K562 (cell line): ENCODE results near the gene DAZAP1. TPM values are rescaled to one million over a fixed set of nuclear protein-coding genes. Genes with fewer than 3 reads are reported as not detected.

ENCODE experiments used
- ATAC-seq: fragments of 200-7000 bp; cut with Tn5 transposase; 3 replicates; pipeline ENCODE4 v1.9.1; 2020; ENCODE audit warnings: moderate library complexity
- BruUV-seq: library from RNA; stranded (reverse); fragments of 400-500 nt; replicated peaks from 2 replicates; lab custom pipeline; 2021; lab: Mats Ljungman, UMichigan
- CTCF ChIA-PET: fragments of 300-600 bp; formaldehyde crosslinking; extraction: SDS; loops from one replicate; lab custom pipeline; 2021; ENCODE audit warnings: low intra/inter-chr PET ratio; lab: Yijun Ruan, JAX
- POLR2A ChIA-PET: fragments of 300-600, 350-650 bp; sonication (Branson Sonifier 250); formaldehyde crosslinking; extraction: SDS; loops from one replicate; lab custom pipeline; 2021; ENCODE audit warnings: antibody characterized with exemption, inconsistent platforms; lab: Yijun Ruan, JAX
- DNase-seq, 4 experiments: peaks; one replicate each; pipeline versions ENCODE4 v3.0.0 to v3.0.0-alpha.2; 2011 to 2018; ENCODE audit warnings: low spot score in 3 of 4, mixed read lengths in 3 of 4; ENCODE audit errors: extremely low read depth in 1 of 4
- FAIRE-seq: peaks from 2 replicates; lab custom pipeline; 2011; peaks lifted over from hg19 to GRCh38; lab: Jason Lieb, UNC
- H2AFZ ChIP-seq: 2 replicates; pipeline ENCODE4 v1.6.0; 2011; ENCODE audit warnings: low read depth, low read length, control low read depth, inconsistent platforms
- H3K27ac ChIP-seq: fragments of 200-600 bp; 3 replicates; pipeline ENCODE4 v1.8.0; 2011; ENCODE audit warnings: low read depth, mild to moderate bottlenecking, control low read depth, inconsistent platforms, low read length, moderate library complexity, mixed read lengths; ENCODE audit errors: extremely low read depth
- H3K27me3 ChIP-seq, 2 experiments: fragments of 300-600 bp in 1 of 2; 2 replicates in 1 of 2; 3 replicates in 1 of 2; pipeline versions ENCODE4 v1.6.0 to v1.8.0; 2011; ENCODE audit warnings: inconsistent platforms in 2 of 2, low read length in 2 of 2, mild to moderate bottlenecking in 1 of 2, mixed read lengths in 1 of 2, moderate library complexity in 1 of 2; ENCODE audit not compliant: control insufficient read depth in 2 of 2, insufficient read depth in 2 of 2
- H3K36me3 ChIP-seq: fragments of 300-600 bp; 3 replicates; pipeline ENCODE4 v1.8.0; 2011; ENCODE audit warnings: mild to moderate bottlenecking, low read length, inconsistent platforms; ENCODE audit not compliant: control insufficient read depth, insufficient read depth
- H3K4me1 ChIP-seq, 2 experiments: fragments of 200-600 bp in 1 of 2; replicated peaks in 1 of 2; 2 replicates in 1 of 2; 3 replicates in 1 of 2; pipeline versions ENCODE4 v1.5.1 to v1.8.0; 2011; ENCODE audit warnings: inconsistent platforms in 2 of 2, low read length in 2 of 2, mild to moderate bottlenecking in 1 of 2, mixed read lengths in 1 of 2, moderate library complexity in 1 of 2; ENCODE audit not compliant: control insufficient read depth in 2 of 2, insufficient read depth in 2 of 2
- H3K4me2 ChIP-seq: 2 replicates; pipeline ENCODE4 v1.6.1; 2011; ENCODE audit warnings: low read length, control low read depth, inconsistent platforms, mixed read lengths; ENCODE audit not compliant: insufficient read depth
- H3K4me3 ChIP-seq: fragments of 200-600 bp; sonication (generic), shearing (Covaris generic); 2 replicates; pipeline ENCODE4 v1.5.1; 2016; ENCODE audit warnings: control low read depth, inconsistent platforms
- H3K79me2 ChIP-seq: fragments of 200-600 bp; 3 replicates; pipeline ENCODE4 v1.8.0; 2011; ENCODE audit warnings: low read length, inconsistent platforms; ENCODE audit not compliant: control insufficient read depth, insufficient read depth
- H3K9ac ChIP-seq, 2 experiments: 2 replicates each; pipeline versions ENCODE4 v1.6.0 to v1.6.1; 2011; ENCODE audit warnings: low read depth in 2 of 2, low read length in 2 of 2, control low read depth in 1 of 2, inconsistent platforms in 1 of 2, mild to moderate bottlenecking in 1 of 2, mixed read lengths in 1 of 2; ENCODE audit not compliant: insufficient read depth in 1 of 2
- H3K9me1 ChIP-seq: one replicate; pipeline ENCODE4 v1.6.0; 2011; ENCODE audit warnings: inconsistent platforms, mild to moderate bottlenecking, low read length, moderate library complexity; ENCODE audit not compliant: control insufficient read depth, insufficient read depth
- H3K9me3 ChIP-seq: replicated peaks from 2 replicates; pipeline ENCODE4 v1.5.1; 2011; ENCODE audit warnings: low read depth, low read length, inconsistent platforms; ENCODE audit not compliant: control insufficient read depth, insufficient read depth
- H4K20me1 ChIP-seq: replicated peaks from 2 replicates; pipeline ENCODE4 v1.6.1; 2011; ENCODE audit warnings: low read length, inconsistent platforms, mixed read lengths; ENCODE audit not compliant: control insufficient read depth, insufficient read depth
- ELF4 ChIP-seq: fragments of 450-650 bp; formaldehyde crosslinking; IDR thresholded peaks from 2 replicates; pipeline ENCODE4 v1.4.0; 2022; ENCODE audit warnings: missing genetic modification characterization
- ZNF444 ChIP-seq: fragments of 250-450 bp; sonication (Bioruptor Pico); IDR thresholded peaks from 2 replicates; pipeline ENCODE4 v1.4.0; 2020; ENCODE audit warnings: mild to moderate bottlenecking, moderate library complexity
- ZNF76 ChIP-seq: fragments of 250-450 bp; sonication (Bioruptor Pico); IDR thresholded peaks from 2 replicates; pipeline ENCODE4 v1.4.0; 2020; ENCODE audit warnings: mild to moderate bottlenecking, moderate library complexity, borderline replicate concordance
- ZNF780A ChIP-seq: fragments of 250-450 bp; sonication (Bioruptor Pico); IDR thresholded peaks from 2 replicates; pipeline ENCODE4 v1.5.0; 2021; ENCODE audit warnings: mild to moderate bottlenecking
- WGBS: fragments of 100-300 bp; shearing (Covaris generic); methylation state at CpG from one replicate; pipeline ENCODE4 v1.1.6; 2016; ENCODE audit warnings: low coverage, mixed read lengths; ENCODE audit not compliant: insufficient coverage; ENCODE audit errors: missing lambda C conversion rate; 5-methylcytosine and 5-hydroxymethylcytosine counted together
- in situ Hi-C: fragments of 300-500 bp; cut with MboI; formaldehyde crosslinking; loops from 4 replicates; pipeline ENCODE4 v1.15.0; 2018; ENCODE audit warnings: inconsistent platforms, mixed read lengths
- intact Hi-C: fragments of 100-400 bp; cut with micrococcal nuclease; formaldehyde crosslinking; loops from 2 replicates; pipeline ENCODE4 v1.14.2; 2022
- polyA plus RNA-seq, 8 experiments: library from polyadenylated mRNA; depleted of rRNA in 4 of 8; stranded (reverse) in 5 of 8; unstranded in 3 of 8; fragments of >200 nt; fragmentation: Nextera tagmentation in 2 of 8; fragmentation: Illumina TruSeq in 1 of 8; extraction: Ambion mirVana in 2 of 8; extraction: Trizol in 1 of 8; gene quantifications; 2 replicates each; pipeline versions ENCODE4 v1.2.1 to v1.2.3, GENCODE V29; 2011 to 2014; ENCODE audit warnings: inconsistent platforms in 1 of 8, missing spikeins in 1 of 8
- total RNA-seq, 7 experiments: library from RNA; depleted of rRNA in 6 of 7; stranded (reverse); fragments of >200 nt in 6 of 7; fragmentation: Illumina TruSeq in 2 of 7; extraction: Trizol in 2 of 7; gene quantifications; 2 replicates each; pipeline versions ENCODE4 v1.2.1 to v1.2.3, GENCODE V29; 2011 to 2021; ENCODE audit warnings: low replicate concordance in 1 of 7
- TF ChIP-seq, protein P1 (sequence below): sonication (generic); formaldehyde crosslinking; IDR thresholded peaks from 2 replicates; pipeline ENCODE4 v1.8.1; 2023; ENCODE audit warnings: mild to moderate bottlenecking, missing genetic modification reagents

Gene DAZAP1
- total and polyA plus RNA-seq, 9 of the 15 experiments (the other 6 are each of a cell fraction or from before 2014, with no cell fraction given), result 10.8 to 289 (median 142) TPM

- TF ChIP-seq ELF4 (no peak), ZNF76 (CRISPR knock-in tag) (no peak)
Observed at GRCh38 chr19:1483131-1483978, 76.0 kb downstream of the DAZAP1 start (continued).

DNA sequence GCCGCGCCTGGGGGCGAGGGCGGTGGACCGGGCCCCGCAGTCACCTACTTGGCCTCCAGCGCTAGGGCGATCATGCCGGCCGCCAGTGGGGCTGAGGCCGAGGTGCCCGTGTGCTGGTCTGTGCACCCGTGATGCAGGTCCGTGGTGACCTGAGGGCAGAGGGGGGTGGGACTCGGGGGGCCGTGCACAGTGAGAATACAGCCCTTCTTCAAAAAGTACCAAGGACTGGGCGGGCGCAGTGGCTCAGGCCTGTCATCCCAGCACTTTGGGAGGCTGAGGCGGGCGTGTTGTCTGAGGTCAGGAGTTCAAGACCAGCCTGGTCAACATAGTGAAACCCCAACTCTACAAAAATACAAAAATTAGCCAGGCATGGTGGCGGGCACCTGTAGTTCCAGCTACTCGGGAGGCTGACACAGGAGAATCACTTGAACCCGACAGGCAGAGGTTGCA, 76.6 kb downstream of the DAZAP1 start:
- FAIRE-seq (no peak), DNase-seq (no peak), ATAC-seq (no peak)
- BruUV-seq, result no TSS peak
- H3K9me1 ChIP-seq, result no peaks in the 10 kb centered on the region
- no peak overlapping the region for H3K27ac ChIP-seq
- H3K4me1 ChIP-seq, result peaks cover 0 to 64% of the 10 kb centered on the region in 2 experiments; a peak in 4 of 5 replicates
- H3K9me3 ChIP-seq, result no peaks in the 10 kb centered on the region
- no peak overlapping the region for H2AFZ ChIP-seq
- H3K4me3 ChIP-seq, result no peak overlapping the region
- H3K36me3 ChIP-seq, result no peaks in the 10 kb centered on the region
- POLR2A ChIA-PET, result no interaction called here
- peaks cover under 1% of the 10 kb centered on the region; the same call in 2 of the 3 replicates for H3K79me2 ChIP-seq
- no peaks in the 10 kb centered on the region for H3K27me3 ChIP-seq
- CTCF ChIA-PET, result interaction anchor here (0.6 kb wide), 1 partner anchor 11 kb away, joined by 3 read pairs; no protein-coding TSS in a partner anchor
- in situ Hi-C loops, result no loop called here
- WGBS, result 65% methylated on average over 9 of the region's 23 CpGs
- H3K9ac ChIP-seq, result no peak overlapping the region
- TF ChIP-seq ZNF780A (CRISPR knock-in tag) (no peak), ZNF444 (CRISPR knock-in tag) (no peak)
- TF ChIP-seq, protein P1, sequence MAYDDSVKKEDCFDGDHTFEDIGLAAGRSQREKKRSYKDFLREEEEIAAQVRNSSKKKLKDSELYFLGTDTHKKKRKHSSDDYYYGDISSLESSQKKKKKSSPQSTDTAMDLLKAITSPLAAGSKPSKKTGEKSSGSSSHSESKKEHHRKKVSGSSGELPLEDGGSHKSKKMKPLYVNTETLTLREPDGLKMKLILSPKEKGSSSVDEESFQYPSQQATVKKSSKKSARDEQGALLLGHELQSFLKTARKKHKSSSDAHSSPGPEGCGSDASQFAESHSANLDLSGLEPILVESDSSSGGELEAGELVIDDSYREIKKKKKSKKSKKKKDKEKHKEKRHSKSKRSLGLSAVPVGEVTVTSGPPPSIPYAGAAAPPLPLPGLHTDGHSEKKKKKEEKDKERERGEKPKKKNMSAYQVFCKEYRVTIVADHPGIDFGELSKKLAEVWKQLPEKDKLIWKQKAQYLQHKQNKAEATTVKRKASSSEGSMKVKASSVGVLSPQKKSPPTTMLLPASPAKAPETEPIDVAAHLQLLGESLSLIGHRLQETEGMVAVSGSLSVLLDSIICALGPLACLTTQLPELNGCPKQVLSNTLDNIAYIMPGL (CRISPR knock-in tag), result no peak
- no peak overlapping the region for H3K4me2 ChIP-seq
- intact Hi-C loops, result no loop called here
- no peaks in the 10 kb centered on the region for H4K20me1 ChIP-seq
